RWPE1 (cell line): ENCODE measurements around the gene ITPKB.

Experiments
- CTCF ChIA-PET: fragments of 350-600 bp; sonication (Branson Sonifier 250); formaldehyde crosslinking; extraction: SDS; loops from one replicate; lab custom pipeline; 2021; lab: Yijun Ruan, JAX
- POLR2A ChIA-PET: fragments of 400-600 bp; formaldehyde crosslinking; extraction: SDS; loops from one replicate; lab custom pipeline; 2020; ENCODE audit warnings: antibody characterized with exemption; ENCODE audit not compliant: low non-redundant PET; lab: Yijun Ruan, JAX
- DNase-seq: peaks from one replicate; pipeline ENCODE4 v3.0.0; 2012; ENCODE audit warnings: low spot score
- H3K27ac ChIP-seq: fragments of 450-650 bp; 2 replicates; pipeline ENCODE4 v1.5.1; 2017
- TF ChIP-seq, protein P1 (sequence below): fragments of 450-650 bp; conservative IDR thresholded peaks from 2 replicates; pipeline ENCODE4 v1.5.1; 2017; ENCODE audit warnings: low read depth, mild to moderate bottlenecking

ITPKB gene

GRCh38 chr1:226638001-226638601 lies 101.0 kb downstream of the ITPKB start:
- DNase-seq = no peak
- ChIA-PET CTCF (interaction anchor here (0.5 to 4.8 kb wide), 3 partner anchors 11 to 190 kb away, joined by 3 to 29 read pairs (median 4); no protein-coding TSS in a partner anchor), POLR2A (no interaction called here)
- H3K27ac ChIP-seq = no peak overlapping the region
- TF ChIP-seq, protein P1, sequence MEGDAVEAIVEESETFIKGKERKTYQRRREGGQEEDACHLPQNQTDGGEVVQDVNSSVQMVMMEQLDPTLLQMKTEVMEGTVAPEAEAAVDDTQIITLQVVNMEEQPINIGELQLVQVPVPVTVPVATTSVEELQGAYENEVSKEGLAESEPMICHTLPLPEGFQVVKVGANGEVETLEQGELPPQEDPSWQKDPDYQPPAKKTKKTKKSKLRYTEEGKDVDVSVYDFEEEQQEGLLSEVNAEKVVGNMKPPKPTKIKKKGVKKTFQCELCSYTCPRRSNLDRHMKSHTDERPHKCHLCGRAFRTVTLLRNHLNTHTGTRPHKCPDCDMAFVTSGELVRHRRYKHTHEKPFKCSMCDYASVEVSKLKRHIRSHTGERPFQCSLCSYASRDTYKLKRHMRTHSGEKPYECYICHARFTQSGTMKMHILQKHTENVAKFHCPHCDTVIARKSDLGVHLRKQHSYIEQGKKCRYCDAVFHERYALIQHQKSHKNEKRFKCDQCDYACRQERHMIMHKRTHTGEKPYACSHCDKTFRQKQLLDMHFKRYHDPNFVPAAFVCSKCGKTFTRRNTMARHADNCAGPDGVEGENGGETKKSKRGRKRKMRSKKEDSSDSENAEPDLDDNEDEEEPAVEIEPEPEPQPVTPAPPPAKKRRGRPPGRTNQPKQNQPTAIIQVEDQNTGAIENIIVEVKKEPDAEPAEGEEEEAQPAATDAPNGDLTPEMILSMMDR = no peak

- POLR2A ChIA-PET = no interaction called here
- CTCF ChIA-PET = interaction anchor here (1.2 to 4.8 kb wide), 2 partner anchors 11 to 191 kb away, joined by 4 to 29 read pairs; no protein-coding TSS in a partner anchor
- TF ChIP-seq, protein P1 = no peak
- no peak overlapping the region for H3K27ac ChIP-seq
- DNase-seq = no peak
Observed at GRCh38 chr1:226637147-226637935, 101.7 kb downstream of the ITPKB start.

DNA sequence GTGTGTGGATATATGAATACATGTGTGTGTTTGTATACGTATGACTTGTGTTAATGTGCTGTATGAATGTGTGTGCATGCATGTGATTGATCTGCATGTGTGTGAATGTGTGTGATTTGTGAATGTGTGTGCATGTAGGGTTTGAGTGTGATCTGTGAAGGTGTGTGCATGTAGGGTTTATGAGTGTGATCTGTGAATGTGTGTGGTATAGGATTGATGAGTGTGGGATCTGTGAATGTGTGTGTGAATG lies 102.3 kb downstream of the ITPKB start:
- POLR2A ChIA-PET = no interaction called here
- TF ChIP-seq, protein P1 = no peak
- CTCF ChIA-PET = interaction anchor here (4.8 kb wide), 1 partner anchor 10 kb away, joined by 29 read pairs; no protein-coding TSS in a partner anchor
- H3K27ac ChIP-seq = no peak overlapping the region
- DNase-seq = no peak

DNA sequence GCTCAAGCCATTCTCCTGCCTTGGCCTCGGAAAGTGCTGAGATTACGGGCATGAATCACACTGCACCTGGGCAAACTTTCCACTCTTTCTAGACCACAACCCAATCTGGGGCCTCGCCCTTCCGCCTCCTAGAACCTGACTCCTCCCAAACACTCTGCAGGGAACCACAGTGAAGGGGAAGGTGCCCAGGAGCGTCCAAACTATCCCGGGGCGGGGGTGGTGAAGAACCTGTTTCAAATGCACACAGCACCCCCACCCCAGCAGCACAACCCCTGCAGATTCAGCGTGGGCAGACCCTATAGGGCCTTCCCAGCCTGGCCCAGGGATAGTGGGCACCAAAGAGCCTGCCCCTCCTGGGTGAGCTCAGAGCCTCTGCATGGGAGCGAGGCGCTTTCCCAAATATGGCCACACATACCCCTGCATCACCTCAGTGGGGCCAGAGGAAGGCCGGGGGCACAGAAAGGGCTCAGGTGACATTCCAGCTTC lies 103.6 kb downstream of the ITPKB start:
- TF ChIP-seq, protein P1 = no peak
- ChIA-PET POLR2A (no interaction called here), CTCF (interaction anchor here (0.5 to 4.8 kb wide), 7 partner anchors 9 to 460 kb away, joined by 3 to 35 read pairs (median 4); no protein-coding TSS in a partner anchor)
- peak overlapping the region; percentile 16 for H3K27ac ChIP-seq
- no peak for DNase-seq

DNA sequence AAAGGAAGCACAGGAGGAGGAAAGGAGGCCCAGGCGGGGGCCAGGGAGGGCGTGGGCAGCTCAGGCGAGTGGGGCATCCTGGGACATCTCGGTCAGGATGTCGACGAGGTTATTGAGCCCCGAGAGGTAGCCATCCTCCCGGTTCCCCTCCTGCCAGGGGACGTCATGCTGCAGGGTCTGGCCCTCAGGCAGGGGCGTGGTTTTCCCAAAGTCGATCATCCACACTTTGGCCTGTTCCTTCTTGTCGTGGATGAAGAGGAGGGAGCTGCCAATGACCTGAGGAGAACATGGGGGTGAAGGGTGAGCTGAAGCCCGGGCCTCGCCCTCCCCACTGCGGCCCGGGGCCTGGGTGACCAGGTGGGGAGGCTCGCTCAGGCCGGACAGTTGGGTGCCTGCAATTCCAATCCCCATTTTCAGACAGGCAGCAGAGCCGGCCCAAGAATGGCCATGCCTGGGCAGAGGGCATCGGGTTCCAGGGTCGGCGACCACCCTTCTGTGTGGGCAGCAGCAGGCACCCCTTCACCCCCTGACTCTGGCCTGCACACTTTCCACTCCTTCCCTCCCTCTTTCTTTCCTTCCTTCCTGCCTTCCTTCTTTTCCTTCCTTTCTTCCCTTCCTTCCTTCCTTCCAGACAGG lies 104.4 kb downstream of the ITPKB start:
- DNase-seq = no peak
- CTCF ChIA-PET = interaction anchor here (0.5 to 4.8 kb wide), 21 partner anchors 8 to 599 kb away, joined by 3 to 35 read pairs (median 4); partner anchors contain the start of gene ITPKB
- POLR2A ChIA-PET = no interaction called here
- peak overlapping the region; percentile 19 for H3K27ac ChIP-seq
- TF ChIP-seq, protein P1 = no peak

DNA sequence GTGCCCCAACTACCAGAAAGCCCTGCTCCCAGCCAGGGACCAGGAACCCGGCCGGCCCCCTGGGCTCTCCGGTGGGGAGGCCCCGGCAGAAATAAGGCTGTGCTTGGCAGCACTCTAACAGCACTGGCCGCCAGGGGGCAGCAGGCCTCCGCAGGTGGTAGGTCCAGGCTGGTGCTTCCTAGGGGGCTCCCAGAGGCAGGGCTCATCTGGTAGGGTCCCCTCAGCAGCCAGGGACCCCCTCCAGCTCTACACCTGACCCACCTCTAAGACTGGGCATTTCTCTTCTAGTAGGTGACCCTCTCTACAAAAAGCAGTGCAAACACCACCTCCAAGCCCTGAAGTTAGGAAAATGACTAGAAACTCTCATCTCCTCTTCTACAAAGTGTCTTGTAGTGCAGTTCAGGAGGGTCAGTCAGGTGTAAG lies 104.9 kb downstream of the ITPKB start:
- peak; percentile 79 for DNase-seq
- ChIA-PET POLR2A (no interaction called here), CTCF (interaction anchor here (0.5 to 4.8 kb wide), 25 partner anchors 8 to 600 kb away, joined by 3 to 35 read pairs (median 3); partner anchors contain the start of gene ITPKB)
- peak overlapping the region; percentile 19 for H3K27ac ChIP-seq
- TF ChIP-seq, protein P1 = peak; percentile 90
